Sigmoid colon (tissue), 7 donors: ENCODE measurements around the gene KDELR3. TPM values are rescaled to one million over a fixed set of nuclear protein-coding genes. Genes with fewer than 3 reads are reported as not detected.

Source experiments
- DNase-seq: peaks from one replicate; pipeline ENCODE4 v3.0.0-alpha.2; 2019
- H3K27ac ChIP-seq, 4 donors: fragments of 200-600 bp; sonication (generic); one replicate each; pipeline ENCODE4 v1.5.1; 2016 to 2019; ENCODE audit warnings: mild to moderate bottlenecking in 1 of 4
- H3K27me3 ChIP-seq, 3 donors: fragments of 200-600 bp; sonication (generic); one replicate each; pipeline ENCODE4 v1.5.1; 2019; ENCODE audit warnings: mild to moderate bottlenecking in 1 of 3
- H3K36me3 ChIP-seq, 4 donors: fragments of 200-600 bp; sonication (generic); one replicate each; pipeline ENCODE4 v1.5.1; 2016 to 2019
- H3K4me1 ChIP-seq, 4 donors: fragments of 200-600 bp; sonication (generic); one replicate each; pipeline ENCODE4 v1.5.1; 2017 to 2019
- H3K4me3 ChIP-seq, 4 donors: fragments of 200-600 bp; sonication (generic); one replicate each; pipeline ENCODE4 v1.5.1; 2017 to 2019; ENCODE audit warnings: mild to moderate bottlenecking in 2 of 4, moderate library complexity in 1 of 4
- H3K9me3 ChIP-seq, 4 donors: fragments of 200-600 bp in 3 of 4; sonication (generic) in 3 of 4; one replicate each; pipeline versions ENCODE4 v1.5.1 to v1.6.1; 2013 to 2019
- CTCF ChIP-seq, 4 experiments: fragments of 450-650 bp in 3 of 4; fragments of 200-600 bp in 1 of 4; IDR thresholded peaks; one replicate each; pipeline ENCODE4 v1.5.1; 2016 to 2019; ENCODE audit warnings: antibody characterized with exemption in 4 of 4, mild to moderate bottlenecking in 3 of 4, moderate library complexity in 2 of 4
- EP300 ChIP-seq, 4 donors: sonication (generic); formaldehyde crosslinking; IDR thresholded peaks; one replicate each; pipeline ENCODE4 v1.6.1; 2017; ENCODE audit warnings: antibody characterized with exemption in 4 of 4
- POLR2A ChIP-seq, 2 donors: fragments of 450-650 bp; IDR thresholded peaks; one replicate each; pipeline ENCODE4 v1.6.1; 2016; ENCODE audit warnings: antibody characterized with exemption in 2 of 2, mild to moderate bottlenecking in 2 of 2, moderate library complexity in 2 of 2
- POLR2AphosphoS5 ChIP-seq, 4 donors: sonication (generic); formaldehyde crosslinking; IDR thresholded peaks; one replicate each; pipeline ENCODE4 v1.6.1; 2017; ENCODE audit warnings: antibody characterized with exemption in 4 of 4
- WGBS, 2 donors: extraction: QIAGEN DNeasy Blood & Tissue Kit; methylation state at CpG; one replicate each; pipeline ENCODE4 v1.1.7; 2013; 5-methylcytosine and 5-hydroxymethylcytosine counted together
- intact Hi-C: fragments of 100-400 bp; cut with DNase I; formaldehyde crosslinking; loops from one replicate; pipeline ENCODE4 v1.15.1; 2023
- polyA plus RNA-seq, 3 donors: library from polyadenylated mRNA; stranded (reverse); fragments of 200-250 nt; gene quantifications; one replicate each; pipeline ENCODE4 v1.2.3, GENCODE V29; 2013
- total RNA-seq, 4 donors: library from RNA; depleted of rRNA; stranded (reverse); fragments of >200 nt; gene quantifications; one replicate each; pipeline ENCODE4 v1.1.0, GENCODE V29; 2016
- donor health status: healthy with polysubstance abuse.
- donor health status: Bipolar disorder and iron deficiency.
- donor health status: healthy.

KDELR3 gene
- total and polyA plus RNA-seq, 7 donors: 2.5 to 14.3 (median 5.5) TPM

GRCh38 chr22:38436629-38437395 is 31.1 kb upstream of the KDELR3 start:
- Histone ChIP-seq H3K9me3 (no peaks in the 10 kb centered on the region), H3K27me3 (no peaks in the 10 kb centered on the region), H3K36me3 (no peaks in the 10 kb centered on the region), H3K4me1 (no peaks in the 10 kb centered on the region), H3K4me3 (no peak overlapping the region), H3K27ac (no peak overlapping the region)
- TF ChIP-seq POLR2AphosphoS5 (IDR thresholded peaks at IDR 0.05) (no peak), CTCF (IDR thresholded peaks at IDR 0.05) (no peak), POLR2A (IDR thresholded peaks at IDR 0.05) (no peak), EP300 (IDR thresholded peaks at IDR 0.05) (no peak)
- 91 to 92% methylated on average over 15 of the region's 15 CpGs for WGBS, 2 donors
- intact Hi-C loops: no loop called here
- no peak for DNase-seq

GRCh38 chr22:38437416-38437815 is 30.5 kb upstream of the KDELR3 start:
- Histone ChIP-seq H3K36me3 (no peaks in the 10 kb centered on the region), H3K27me3 (no peaks in the 10 kb centered on the region), H3K27ac (no peak overlapping the region), H3K9me3 (no peaks in the 10 kb centered on the region), H3K4me1 (no peaks in the 10 kb centered on the region), H3K4me3 (no peak overlapping the region)
- 92 to 96% methylated on average over 9 of the region's 9 CpGs for whole genome bisulfite sequencing, 2 donors
- no peak for DNase-seq
- intact Hi-C loops: no loop called here
- TF ChIP-seq EP300 (IDR thresholded peaks at IDR 0.05) (no peak), POLR2A (IDR thresholded peaks at IDR 0.05) (no peak), POLR2AphosphoS5 (IDR thresholded peaks at IDR 0.05) (no peak), CTCF (IDR thresholded peaks at IDR 0.05) (no peak)

GRCh38 chr22:38440747-38441350 is 27.0 kb upstream of the KDELR3 start:
- DNase-seq: no peak

GRCh38 chr22:38441620-38442287 is 26.1 kb upstream of the KDELR3 start:
- no peak overlapping the region for H3K4me3 ChIP-seq
- peaks cover 0 to 6% (median 5%) of the 10 kb centered on the region in 3 donors for H3K27me3 ChIP-seq
- no peak for DNase-seq

More at GRCh38 chr22:38440747-38441350, 27.0 kb upstream of the KDELR3 start:
- no peaks in the 10 kb centered on the region for H3K4me1 ChIP-seq
- intact Hi-C loops: no loop called here
- 74 to 81% methylated on average over 14 of the region's 14 CpGs for WGBS, 2 donors
- H3K4me3 ChIP-seq: no peak overlapping the region
- H3K27me3 ChIP-seq: peaks cover 0 to 1% (median under 1%) of the 10 kb centered on the region in 3 donors
- H3K27ac ChIP-seq: no peak overlapping the region
- TF ChIP-seq POLR2A (IDR thresholded peaks at IDR 0.05): no peak
- no peak for TF ChIP-seq EP300 (IDR thresholded peaks at IDR 0.05)
- TF ChIP-seq CTCF (IDR thresholded peaks at IDR 0.05): no peak
- TF ChIP-seq POLR2AphosphoS5 (IDR thresholded peaks at IDR 0.05): no peak
- no peaks in the 10 kb centered on the region for H3K9me3 ChIP-seq
- no peaks in the 10 kb centered on the region for H3K36me3 ChIP-seq

More at GRCh38 chr22:38441620-38442287, 26.1 kb upstream of the KDELR3 start:
- Histone ChIP-seq H3K9me3 (no peaks in the 10 kb centered on the region), H3K36me3 (no peaks in the 10 kb centered on the region), H3K4me1 (no peaks in the 10 kb centered on the region), H3K27ac (no peak overlapping the region)
- 64 to 79% methylated on average over 16 of the region's 16 CpGs for WGBS, 2 donors
- intact Hi-C loops: no loop called here
- no peak for TF ChIP-seq POLR2A (IDR thresholded peaks at IDR 0.05)
- TF ChIP-seq EP300 (IDR thresholded peaks at IDR 0.05): no peak
- no peak for TF ChIP-seq CTCF (IDR thresholded peaks at IDR 0.05)
- TF ChIP-seq POLR2AphosphoS5 (IDR thresholded peaks at IDR 0.05): no peak
